Heart left ventricle (tissue), 16 donors: ENCODE measurements around the gene STK33. TPM values are rescaled to one million over a fixed set of nuclear protein-coding genes. Genes with fewer than 3 reads are reported as not detected.

Experiments used
- ATAC-seq, 4 donors: fragments of 200-7000 bp; cut with Tn5 transposase; one replicate each; pipeline ENCODE4 v1.9.1; 2020 to 2022; ENCODE audit warnings: moderate library complexity in 4 of 4, mild to moderate bottlenecking in 3 of 4, moderate number of reproducible peaks in 1 of 4
- DNase-seq, 5 donors: peaks; one replicate each; pipeline ENCODE4 v3.0.0-alpha.2; 2020
- H3K27ac ChIP-seq, 12 donors: fragments of 200-600 bp; sonication (generic) in 4 of 12; one replicate each; pipeline versions ENCODE4 v1.5.0 to v1.8.0; 2016 to 2022; ENCODE audit warnings: mild to moderate bottlenecking in 2 of 12
- H3K27me3 ChIP-seq, 9 donors: fragments of 200-600 bp; sonication (generic) in 2 of 9; one replicate each; pipeline versions ENCODE4 v1.5.1 to v1.8.0; 2016 to 2022; ENCODE audit warnings: mild to moderate bottlenecking in 3 of 9
- H3K36me3 ChIP-seq, 9 donors: fragments of 200-600 bp; sonication (generic) in 2 of 9; one replicate each; pipeline versions ENCODE4 v1.5.0 to v1.8.0; 2018 to 2022; ENCODE audit warnings: mild to moderate bottlenecking in 2 of 9
- H3K4me1 ChIP-seq, 12 donors: fragments of 200-600 bp; sonication (generic) in 4 of 12; one replicate each; pipeline versions ENCODE4 v1.5.0 to v1.8.0; 2016 to 2022; ENCODE audit warnings: mild to moderate bottlenecking in 3 of 12
- H3K4me3 ChIP-seq, 12 donors: fragments of 200-600 bp; sonication (generic) in 4 of 12; one replicate each; pipeline versions ENCODE4 v1.5.0 to v1.8.0; 2017 to 2022; ENCODE audit warnings: mild to moderate bottlenecking in 9 of 12, moderate library complexity in 4 of 12
- H3K9me3 ChIP-seq, 12 donors: fragments of 200-600 bp; sonication (generic) in 4 of 12; one replicate each; pipeline versions ENCODE4 v1.5.0 to v1.8.0; 2016 to 2022; ENCODE audit warnings: mild to moderate bottlenecking in 1 of 12
- CTCF ChIP-seq, 12 donors: fragments of 200-600 bp; sonication (generic) in 4 of 12; IDR thresholded peaks; one replicate each; pipeline versions ENCODE4 v1.5.0 to v1.8.0; 2018 to 2022; ENCODE audit warnings: antibody characterized with exemption in 12 of 12, mild to moderate bottlenecking in 5 of 12
- POLR2A ChIP-seq, 2 donors: fragments of 450-650 bp; IDR thresholded peaks; one replicate each; pipeline ENCODE4 v1.6.1; 2017; ENCODE audit warnings: antibody characterized with exemption in 2 of 2, mild to moderate bottlenecking in 2 of 2, moderate library complexity in 2 of 2
- WGBS, 4 donors: extraction: QIAGEN DNeasy Blood & Tissue Kit in 2 of 4; methylation state at CpG; one replicate each; pipeline versions ENCODE4 v1.1.5 to v1.1.7; 2013 to 2018; 5-methylcytosine and 5-hydroxymethylcytosine counted together
- intact Hi-C, 10 donors: fragments of 100-400 bp; cut with DNase I; formaldehyde crosslinking; loops; one replicate each; pipeline versions ENCODE4 v1.11.1 to v1.14.2; 2022
- polyA plus RNA-seq, 2 donors: library from polyadenylated mRNA; stranded (reverse); fragments of 200-250 nt; gene quantifications; one replicate each; pipeline ENCODE4 v1.2.3, GENCODE V29; 2013
- total RNA-seq, 9 donors: library from RNA; depleted of rRNA in 2 of 9; stranded (reverse); fragments of >200 nt in 2 of 9; fragmentation: NEBNext Ultra II Directional in 3 of 9; extraction: Animal tissue kit (Norgen Biotek cat#: 25700) in 3 of 9; gene quantifications; one replicate each; pipeline versions ENCODE4 v1.1.0 to v1.2.4, GENCODE V29; 2016 to 2023
- donor health status: ischemic (EF 13 %, LVEDD 7.1; RV severe dilation, severe dysfunction).
- donor health status: healthy with polysubstance abuse.
- donor health status: DM: no; HTN: yes; CAD: no.
- donor health status: DM: no; HTN: no; CAD: no.
- donor health status: ischemic (EF 25% LVEDD 6.9; RV normal size, moderate dysfunction).
- donor health status: ischemic (EF 25% LVEDD 5.7; RV mildly dilated, moderate dysfunction).
- donor health status: healthy.
- donor health status: DM: yes; HTN: yes; CAD: no.
- donor health status: ischemic (EF 35%, LVEDD 5.7; RV mildly dilated, moderate dysfunction).
- donor health status: nonischemic (EF 11% LVEDD 7.7; RV severe dilation, severe dysfunction).
- donor health status: DM: yes; HTN: yes; CAD: no.
- donor health status: PGD.
- donor health status: ischemic (EF 29% LVEDD 5.4; RV normal size, mild dysfunction).
- donor health status: nonischemic (EF 23%, LVEDD 6.1; RV moderate dilation, normal function).

Gene STK33
- total and polyA plus RNA-seq, 11 donors = 9.9 to 41.5 (median 25.3) TPM

GRCh38 chr11:8383627-8384026 lies 210.4 kb downstream of the STK33 start:
- WGBS, 4 donors = 96 to 99% (median 96%) methylated on average over 3 of the region's 3 CpGs
- ATAC-seq (no peak), DNase-seq (no peak)
- intact Hi-C loops = no loop called here
- Histone ChIP-seq H3K9me3 (no peaks in the 10 kb centered on the region), H3K27me3 (no peaks in the 10 kb centered on the region), H3K4me3 (no peak overlapping the region), H3K36me3 (no peaks in the 10 kb centered on the region), H3K4me1 (peaks cover 0 to under 1% (median 0%) of the 10 kb centered on the region in 12 donors), H3K27ac (no peak overlapping the region)
- TF ChIP-seq POLR2A (IDR thresholded peaks at IDR 0.05) = no peak
- no peak for TF ChIP-seq CTCF (IDR thresholded peaks at IDR 0.05)

GRCh38 chr11:8383227-8383626 lies 210.8 kb downstream of the STK33 start:
- 62 to 86% (median 66%) methylated on average over 1 of the region's 1 CpG for WGBS, 4 donors
- intact Hi-C loops = no loop called here

GRCh38 chr11:8382436-8383053 lies 211.5 kb downstream of the STK33 start:
- Histone ChIP-seq H3K4me3 (no peak overlapping the region), H3K27ac (no peak overlapping the region), H3K27me3 (no peaks in the 10 kb centered on the region), H3K36me3 (no peaks in the 10 kb centered on the region), H3K4me1 (no peaks in the 10 kb centered on the region), H3K9me3 (no peaks in the 10 kb centered on the region)
- TF ChIP-seq CTCF (IDR thresholded peaks at IDR 0.05) = no peak
- TF ChIP-seq POLR2A (IDR thresholded peaks at IDR 0.05) = no peak
- DNase-seq = no peak
- ATAC-seq = peak in 1 of 4 donors; percentile 38
- intact Hi-C loops = no loop called here
- WGBS, 4 donors = 75 to 90% (median 86%) methylated on average over 9 of the region's 9 CpGs

More at GRCh38 chr11:8383227-8383626, 210.8 kb downstream of the STK33 start:
- Histone ChIP-seq H3K27ac (no peak overlapping the region), H3K27me3 (no peaks in the 10 kb centered on the region), H3K4me3 (no peak overlapping the region), H3K36me3 (no peaks in the 10 kb centered on the region), H3K9me3 (no peaks in the 10 kb centered on the region), H3K4me1 (no peaks in the 10 kb centered on the region)
- ATAC-seq = no peak
- TF ChIP-seq POLR2A (IDR thresholded peaks at IDR 0.05) (no peak), CTCF (IDR thresholded peaks at IDR 0.05) (no peak)
- no peak for DNase-seq

- TF ChIP-seq POLR2A (IDR thresholded peaks at IDR 0.05) = no peak
- no peak for TF ChIP-seq CTCF (IDR thresholded peaks at IDR 0.05)
- no peaks in the 10 kb centered on the region for H3K27me3 ChIP-seq
- H3K27ac ChIP-seq = no peak overlapping the region
- DNase-seq (no peak), ATAC-seq (peak in 1 of 4 donors; percentile 14)
- H3K9me3 ChIP-seq = no peaks in the 10 kb centered on the region
- intact Hi-C loops = no loop called here
- no peaks in the 10 kb centered on the region for H3K4me1 ChIP-seq
- 80 to 89% (median 85%) methylated on average over 11 to 13 of the region's 13 CpGs for WGBS, 4 donors
- no peaks in the 10 kb centered on the region for H3K36me3 ChIP-seq
- H3K4me3 ChIP-seq = no peak overlapping the region
Observed at GRCh38 chr11:8381871-8382396, 212.1 kb downstream of the STK33 start.
